BE2C (cell line): ENCODE measurements around the gene MINAR2.

ENCODE experiments used
- DNase-seq: peaks from one replicate; pipeline ENCODE4 v3.0.0-alpha.2; 2020
- H3K27me3 ChIP-seq: fragments of 250-450 bp; sonication (Bioruptor Pico); 2 replicates; pipeline ENCODE4 v1.5.1; 2020; ENCODE audit warnings: mild to moderate bottlenecking
- H3K36me3 ChIP-seq: fragments of 250-450 bp; sonication (Bioruptor Pico); 2 replicates; pipeline ENCODE4 v1.5.1; 2020; ENCODE audit warnings: mild to moderate bottlenecking
- H3K4me1 ChIP-seq: fragments of 250-450 bp; sonication (Bioruptor Pico); 2 replicates; pipeline ENCODE4 v1.5.1; 2020
- H3K4me3 ChIP-seq: 2 replicates; pipeline ENCODE4 v1.5.1; 2011; ENCODE audit warnings: low read depth, low read length
- H3K9me3 ChIP-seq: fragments of 250-450 bp; sonication (Bioruptor Pico); 2 replicates; pipeline ENCODE4 v1.5.1; 2020
- TF ChIP-seq, protein P1 (sequence below): IDR thresholded peaks from 2 replicates; pipeline ENCODE4 v1.5.1; 2012; ENCODE audit warnings: mild to moderate bottlenecking, low read depth, low read length

The MINAR2 gene

GRCh38 chr5:129781594-129781993 is 33.7 kb downstream of the MINAR2 start:
- DNase-seq: no peak
- TF ChIP-seq, protein P1, sequence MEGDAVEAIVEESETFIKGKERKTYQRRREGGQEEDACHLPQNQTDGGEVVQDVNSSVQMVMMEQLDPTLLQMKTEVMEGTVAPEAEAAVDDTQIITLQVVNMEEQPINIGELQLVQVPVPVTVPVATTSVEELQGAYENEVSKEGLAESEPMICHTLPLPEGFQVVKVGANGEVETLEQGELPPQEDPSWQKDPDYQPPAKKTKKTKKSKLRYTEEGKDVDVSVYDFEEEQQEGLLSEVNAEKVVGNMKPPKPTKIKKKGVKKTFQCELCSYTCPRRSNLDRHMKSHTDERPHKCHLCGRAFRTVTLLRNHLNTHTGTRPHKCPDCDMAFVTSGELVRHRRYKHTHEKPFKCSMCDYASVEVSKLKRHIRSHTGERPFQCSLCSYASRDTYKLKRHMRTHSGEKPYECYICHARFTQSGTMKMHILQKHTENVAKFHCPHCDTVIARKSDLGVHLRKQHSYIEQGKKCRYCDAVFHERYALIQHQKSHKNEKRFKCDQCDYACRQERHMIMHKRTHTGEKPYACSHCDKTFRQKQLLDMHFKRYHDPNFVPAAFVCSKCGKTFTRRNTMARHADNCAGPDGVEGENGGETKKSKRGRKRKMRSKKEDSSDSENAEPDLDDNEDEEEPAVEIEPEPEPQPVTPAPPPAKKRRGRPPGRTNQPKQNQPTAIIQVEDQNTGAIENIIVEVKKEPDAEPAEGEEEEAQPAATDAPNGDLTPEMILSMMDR: no peak
- Histone ChIP-seq H3K4me3 (no peak overlapping the region), H3K36me3 (no peaks in the 10 kb centered on the region), H3K27me3 (0 out of 2 replicates have a peak, but pooled peaks cover 2% of the 10 kb centered on the region), H3K4me1 (no peaks in the 10 kb centered on the region), H3K9me3 (no peaks in the 10 kb centered on the region)

GRCh38 chr5:129803403-129803802 is 55.5 kb downstream of the MINAR2 start:
- H3K27me3 ChIP-seq: peaks cover 23% of the 10 kb centered on the region
- no peaks in the 10 kb centered on the region for H3K36me3 ChIP-seq
- no peak overlapping the region for H3K4me3 ChIP-seq
- no peak for DNase-seq
- no peaks in the 10 kb centered on the region for H3K9me3 ChIP-seq
- no peaks in the 10 kb centered on the region for H3K4me1 ChIP-seq
- TF ChIP-seq, protein P1: no peak

GRCh38 chr5:129804705-129805104 is 56.8 kb downstream of the MINAR2 start:
- Histone ChIP-seq H3K4me1 (no peaks in the 10 kb centered on the region), H3K36me3 (no peaks in the 10 kb centered on the region), H3K27me3 (peaks cover 23% of the 10 kb centered on the region), H3K9me3 (no peaks in the 10 kb centered on the region), H3K4me3 (no peak overlapping the region)
- TF ChIP-seq, protein P1: no peak
- no peak for DNase-seq

GRCh38 chr5:129807162-129807814 is 59.4 kb downstream of the MINAR2 start:
- no peak for DNase-seq
- no peak overlapping the region for H3K4me3 ChIP-seq
- TF ChIP-seq, protein P1: no peak
- peaks cover 22% of the 10 kb centered on the region for H3K27me3 ChIP-seq
- no peaks in the 10 kb centered on the region for H3K36me3 ChIP-seq
- H3K4me1 ChIP-seq: no peaks in the 10 kb centered on the region
- no peaks in the 10 kb centered on the region for H3K9me3 ChIP-seq
